NCI-H1417 (cell line): ENCODE measurements around the gene FAIM2.

Experiments
- DNase-seq, 3 experiments: peaks; one replicate each; lab custom pipeline; 2025; lab: John Stamatoyannopoulos, UW

Gene FAIM2

DNA sequence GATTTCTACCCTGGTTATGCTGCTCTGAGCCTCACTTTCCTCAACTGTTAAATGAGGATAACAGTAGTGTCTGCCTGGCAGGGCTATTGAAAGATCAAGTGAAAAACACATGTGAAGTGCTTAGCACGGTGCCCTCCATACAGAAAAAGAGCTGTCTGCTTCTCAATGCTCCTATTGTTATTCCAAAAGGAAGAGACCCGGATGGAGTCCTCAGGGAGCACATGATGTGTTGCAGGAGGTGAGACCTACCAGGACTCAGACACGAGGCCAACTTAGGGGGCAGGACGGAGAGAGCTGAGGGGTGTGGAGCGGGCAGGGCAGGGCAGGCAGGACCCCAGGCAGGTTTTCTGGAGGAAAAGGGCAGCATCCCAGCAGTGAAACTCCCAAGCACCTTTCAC lies 8.9 kb downstream of the FAIM2 start:
- DNase-seq = no peak

GRCh38 chr12:49893753-49894750 lies 9.6 kb downstream of the FAIM2 start:
- peak in 2 of 3 experiments; percentile 58 to 71 for DNase-seq

GRCh38 chr12:49892732-49893317 lies 10.9 kb downstream of the FAIM2 start:
- DNase-seq = peak in 1 of 3 experiments; percentile 7

DNA sequence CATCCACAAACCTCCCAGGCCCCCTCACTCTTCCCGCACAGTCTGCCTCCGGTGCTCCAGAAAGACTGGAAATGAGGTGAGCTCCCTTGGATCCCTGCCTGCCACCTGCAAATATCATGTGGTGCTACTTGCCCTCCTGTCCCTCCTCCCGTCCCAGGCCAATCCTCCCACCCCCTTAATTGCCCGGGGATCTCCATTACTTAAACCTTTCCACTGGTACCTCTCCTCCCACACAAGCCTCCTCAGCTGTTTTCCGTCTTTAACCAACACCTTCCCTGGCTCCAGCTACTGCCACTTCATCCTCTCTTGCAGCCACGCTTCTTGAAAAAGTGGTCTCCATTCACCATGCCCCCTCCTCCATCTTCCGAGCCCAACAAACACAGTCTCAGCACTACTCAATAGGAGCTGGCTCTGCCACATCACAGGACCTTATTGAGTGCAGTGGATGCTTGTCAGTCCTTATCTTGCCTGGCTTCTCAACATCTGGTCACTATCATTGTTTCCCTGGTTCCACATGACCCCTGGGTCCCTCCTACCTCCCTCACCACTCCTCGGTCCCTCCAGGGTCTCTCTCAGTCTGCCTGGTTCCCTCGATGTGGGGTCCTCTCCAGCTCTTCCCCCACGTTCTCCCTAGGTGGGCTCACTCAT lies 11.5 kb downstream of the FAIM2 start:
- DNase-seq = no peak

DNA sequence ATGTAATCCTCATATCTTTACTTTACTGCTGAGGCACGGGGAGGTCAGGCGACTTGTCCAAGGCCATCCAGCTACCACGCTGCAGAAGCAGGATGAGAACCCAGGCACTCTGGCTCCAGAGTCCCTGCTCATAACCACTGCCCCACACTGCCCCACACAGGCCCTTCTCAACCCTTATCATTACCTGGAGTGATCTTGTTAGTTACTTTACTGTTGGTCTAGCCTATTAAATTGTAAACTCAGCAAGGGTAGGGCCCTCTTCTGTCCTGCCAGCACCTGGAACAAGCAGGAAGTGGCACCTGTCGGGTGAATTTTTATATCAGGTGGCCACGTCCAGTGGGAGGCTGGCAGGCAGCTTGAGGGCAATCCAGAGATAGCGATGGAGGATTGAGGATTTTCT lies 12.2 kb downstream of the FAIM2 start:
- DNase-seq = no peak

DNA sequence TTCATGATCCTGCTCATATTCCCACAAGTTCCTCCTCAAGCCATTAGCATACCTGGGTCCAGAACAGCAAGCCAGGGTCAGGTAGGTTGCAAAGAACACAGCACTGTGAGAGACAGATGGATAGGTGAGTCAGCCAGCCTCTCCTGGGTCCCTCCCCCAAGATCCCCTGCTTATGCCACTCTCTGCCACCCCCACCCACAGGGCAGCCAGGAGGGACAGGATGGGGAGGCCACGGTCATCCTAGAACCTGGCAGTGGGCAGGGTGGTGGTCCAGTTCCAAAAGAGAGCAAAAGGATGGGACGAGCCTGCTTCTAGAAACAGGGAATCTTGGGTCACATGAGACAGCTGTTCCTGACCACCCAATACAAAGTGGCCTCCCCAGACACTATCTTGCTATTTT lies 12.7 kb downstream of the FAIM2 start:
- DNase-seq = no peak

DNA sequence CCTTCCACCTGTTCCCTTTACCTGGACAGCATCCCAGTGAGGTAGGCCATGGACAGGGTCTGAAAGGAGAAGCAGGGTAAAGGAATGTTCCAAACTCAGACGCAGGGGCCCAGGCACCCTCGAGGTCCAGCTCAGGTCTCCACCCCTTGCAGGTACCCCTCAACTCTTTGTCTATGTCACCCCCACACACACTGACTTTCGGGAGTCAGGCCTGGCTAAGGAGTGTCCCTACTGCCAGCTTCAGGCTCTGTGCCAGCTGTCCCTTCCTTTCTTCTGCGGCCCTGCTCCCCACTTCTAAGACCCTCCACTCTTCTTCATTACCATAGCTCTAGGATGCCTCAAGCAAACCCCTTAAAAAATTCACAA lies 13.6 kb downstream of the FAIM2 start:
- no peak for DNase-seq

DNA sequence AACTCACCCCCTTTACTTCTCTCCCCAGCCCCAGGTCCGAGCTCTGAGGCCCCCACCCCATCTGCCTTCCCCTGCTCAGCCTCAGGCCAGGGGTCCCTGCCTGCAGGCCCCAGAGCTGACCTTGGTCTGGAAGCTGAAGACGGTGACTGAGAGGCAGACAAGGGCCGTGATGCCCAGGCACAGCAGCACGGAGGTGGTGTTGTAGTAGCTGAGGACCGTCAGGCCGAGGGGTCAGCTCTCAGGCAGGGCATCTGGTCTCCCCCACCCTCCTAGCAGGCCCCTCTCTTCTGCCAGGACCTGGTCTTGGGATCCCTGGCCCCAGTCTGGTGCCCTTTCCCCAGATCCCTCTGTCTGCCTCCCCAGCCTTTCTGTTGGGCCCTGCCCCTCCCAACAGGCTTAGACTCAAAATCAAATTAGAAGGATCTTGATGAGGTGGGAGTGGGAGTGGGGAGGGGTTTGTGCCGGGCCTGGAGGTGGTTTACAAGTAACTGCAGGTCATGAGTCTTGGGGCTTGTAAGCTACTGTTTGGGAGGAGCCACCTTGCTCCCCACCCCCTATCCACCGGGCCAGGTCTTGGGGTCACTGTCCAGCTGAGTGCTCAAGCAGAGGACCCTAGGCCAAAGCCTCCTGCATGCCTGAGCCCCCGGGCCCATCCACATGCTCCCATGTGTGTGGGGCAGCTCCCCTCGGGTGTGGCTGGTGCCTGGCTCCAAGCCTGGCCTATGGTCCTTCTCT lies 14.2 kb downstream of the FAIM2 start:
- DNase-seq = no peak

GRCh38 chr12:49888461-49889151 lies 15.1 kb downstream of the FAIM2 start:
- DNase-seq = peak in 2 of 3 experiments; percentile 29 to 33

DNA sequence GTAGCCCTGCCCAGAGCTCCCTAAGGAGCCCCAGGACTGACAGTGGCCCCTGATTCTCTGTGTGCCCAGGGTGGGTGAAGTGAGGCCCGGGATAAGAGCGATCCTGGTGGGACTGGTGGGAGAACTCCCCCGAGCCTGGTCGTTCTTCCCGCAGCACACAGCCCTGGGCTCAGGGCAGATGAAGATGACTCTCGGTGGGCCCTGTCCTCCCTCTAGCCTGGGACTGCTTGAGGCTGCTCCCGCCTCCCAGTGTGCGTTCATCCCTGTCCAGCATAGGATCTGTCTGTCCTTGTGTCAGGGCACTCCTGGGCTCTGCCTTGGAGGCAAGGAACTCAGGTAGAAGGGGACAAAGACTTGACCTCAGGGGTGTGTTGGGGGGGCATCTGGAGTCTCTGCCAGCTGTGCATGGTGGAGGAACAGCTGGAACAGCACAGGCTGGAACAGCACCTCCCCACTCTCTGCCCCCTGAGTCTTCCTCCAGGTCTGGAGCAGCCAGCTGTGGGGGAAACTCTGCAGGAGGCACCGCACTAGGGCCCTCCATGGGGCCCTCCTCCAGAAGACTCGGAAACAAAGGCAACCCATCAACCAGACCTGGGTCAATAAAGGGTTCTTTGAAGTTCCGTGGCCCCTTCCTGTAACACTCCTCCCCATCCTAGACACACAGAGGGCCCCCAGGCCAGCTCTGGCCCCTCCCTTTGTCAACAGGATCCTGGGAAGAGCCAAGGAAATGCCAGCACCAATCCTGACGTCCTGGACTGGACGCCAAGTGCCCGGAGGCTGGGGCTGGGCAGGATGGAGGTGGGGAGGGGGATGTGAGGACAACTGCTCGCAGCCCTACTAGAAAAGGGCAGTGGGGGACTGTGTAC lies 15.9 kb downstream of the FAIM2 start:
- no peak for DNase-seq

GRCh38 chr12:49887091-49887490 lies 16.6 kb downstream of the FAIM2 start:
- DNase-seq = no peak

DNA sequence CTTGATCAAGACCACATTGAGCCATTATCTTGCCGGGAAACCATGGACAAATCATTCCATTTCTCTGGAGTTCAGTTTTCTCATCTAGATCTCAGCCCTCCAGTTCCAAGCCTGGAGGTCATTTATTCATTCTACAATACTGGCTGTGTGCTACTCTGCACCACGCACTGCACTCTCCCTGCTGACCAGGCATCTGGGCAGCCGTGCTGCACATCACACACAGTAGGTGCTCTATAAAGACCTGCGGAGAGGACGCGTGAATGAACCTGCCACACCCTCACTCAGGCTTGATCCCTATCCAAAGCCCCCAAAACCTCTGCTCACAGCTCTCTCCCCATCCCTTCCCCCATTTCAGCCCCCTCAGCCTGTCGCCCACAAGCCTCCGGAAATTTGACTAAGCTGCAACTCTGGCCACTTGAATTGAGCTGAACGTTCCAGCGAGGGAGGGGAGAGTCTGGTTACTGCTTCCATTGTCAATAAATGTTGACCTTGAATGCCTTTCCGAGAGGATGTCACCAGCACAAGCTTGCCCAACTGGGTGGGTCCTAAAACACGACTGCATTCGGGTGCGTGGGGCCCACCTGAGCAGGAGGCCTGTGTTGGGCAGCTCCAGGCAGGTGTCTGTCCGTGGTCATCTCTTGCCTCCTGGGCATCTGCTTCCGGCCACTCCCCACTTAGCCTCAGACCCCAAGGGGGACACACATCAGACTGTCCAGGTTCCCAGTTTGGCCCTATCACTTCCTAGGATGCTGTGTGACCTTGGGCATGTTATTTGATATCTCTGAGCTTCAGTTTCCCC lies 17.8 kb downstream of the FAIM2 start:
- no peak for DNase-seq

DNA sequence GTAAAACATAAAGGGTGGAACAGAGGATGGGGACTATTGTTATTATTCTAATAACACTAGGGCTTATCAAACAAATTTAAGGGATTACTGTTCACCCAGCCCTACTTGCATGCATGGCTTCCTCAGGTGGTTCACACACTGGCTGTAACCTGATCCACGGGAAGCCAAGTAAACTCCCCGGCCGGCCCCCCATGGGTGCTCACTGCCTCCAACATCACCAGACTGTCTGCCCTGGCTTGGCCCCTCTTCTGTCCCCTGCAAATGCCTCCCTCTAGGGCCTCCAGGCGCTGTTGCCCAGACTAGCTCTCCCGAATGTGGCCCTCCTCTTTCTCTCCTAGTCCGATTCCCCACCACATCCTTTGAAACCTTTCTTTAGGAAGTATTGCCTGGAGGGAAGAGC lies 18.6 kb downstream of the FAIM2 start:
- DNase-seq = peak in 2 of 3 experiments; percentile 64 to 69

- DNase-seq = no peak
Measured at GRCh38 chr12:49882851-49883464, 20.7 kb downstream of the FAIM2 start.

GRCh38 chr12:49882248-49882850 lies 21.4 kb downstream of the FAIM2 start:
- peak in 2 of 3 experiments; percentile 38 to 77 for DNase-seq

GRCh38 chr12:49881415-49882247 lies 22.1 kb downstream of the FAIM2 start:
- DNase-seq = no peak

GRCh38 chr12:49880756-49881414 lies 22.8 kb downstream of the FAIM2 start:
- DNase-seq = no peak
